Activated CD8-positive, alpha-beta T cell treated with anti-CD3 and anti-CD28 coated beads for 36 hours (primary cell): ENCODE results near the gene SLC12A9. TPM values are rescaled to one million over a fixed set of nuclear protein-coding genes. Genes with fewer than 3 reads are reported as not detected.
A peak's percentile ranks its signal among the peaks of the same experiment; 100 is the strongest.

Source experiments
- ATAC-seq: fragments of 200-7000 bp; cut with Tn5 transposase; one replicate; pipeline ENCODE4 v1.10.0; 2021; ENCODE audit warnings: mild to moderate bottlenecking, moderate library complexity
- CTCF ChIA-PET: fragments of 350-600 bp; sonication (Branson Sonifier 250); formaldehyde crosslinking; loops from one replicate; lab custom pipeline; 2021; ENCODE audit warnings: antibody characterized with exemption; lab: Charles Lee
- POLR2A ChIA-PET: fragments of 350-600 bp; sonication (Branson Sonifier 250); formaldehyde crosslinking; loops from one replicate; lab custom pipeline; 2021; ENCODE audit warnings: antibody characterized with exemption; lab: Charles Lee
- DNase-seq: peaks from one replicate; pipeline ENCODE4 v3.0.0-alpha.2; 2020
- H3K27ac Mint-ChIP-seq: one replicate; pipeline ENCODE4 v1.8.0; 2021; ENCODE audit warnings: mild to moderate bottlenecking, mixed read lengths
- H3K27me3 Mint-ChIP-seq: one replicate; pipeline ENCODE4 v1.8.0; 2021; ENCODE audit warnings: mixed read lengths
- H3K36me3 Mint-ChIP-seq: one replicate; pipeline ENCODE4 v1.8.0; 2021; ENCODE audit warnings: low read depth, mixed read lengths
- H3K4me1 Mint-ChIP-seq: one replicate; pipeline ENCODE4 v1.8.0; 2021; ENCODE audit warnings: low read depth, mixed read lengths
- H3K4me3 Mint-ChIP-seq: one replicate; pipeline ENCODE4 v1.8.0; 2021; ENCODE audit warnings: mild to moderate bottlenecking, moderate library complexity, mixed read lengths
- H3K9me3 Mint-ChIP-seq: one replicate; pipeline ENCODE4 v1.8.0; 2021; ENCODE audit warnings: mixed read lengths
- intact Hi-C: fragments of 100-400 bp; cut with micrococcal nuclease; formaldehyde crosslinking; loops from one replicate; pipeline ENCODE4 v1.10.0; 2022
- total RNA-seq, 2 experiments: library from RNA; stranded (reverse); gene quantifications; one replicate each; pipeline ENCODE4 v1.2.3, GENCODE V29; 2021
- TF ChIP-seq, protein P1 (sequence below): fragments of 200-600 bp; IDR thresholded peaks from one replicate; pipeline ENCODE4 v1.8.0; 2022; ENCODE audit warnings: antibody characterized with exemption, mild to moderate bottlenecking

Gene SLC12A9
- total RNA-seq, 2 experiments from 2014 or later, result 10.2 to 11.3 TPM

DNA sequence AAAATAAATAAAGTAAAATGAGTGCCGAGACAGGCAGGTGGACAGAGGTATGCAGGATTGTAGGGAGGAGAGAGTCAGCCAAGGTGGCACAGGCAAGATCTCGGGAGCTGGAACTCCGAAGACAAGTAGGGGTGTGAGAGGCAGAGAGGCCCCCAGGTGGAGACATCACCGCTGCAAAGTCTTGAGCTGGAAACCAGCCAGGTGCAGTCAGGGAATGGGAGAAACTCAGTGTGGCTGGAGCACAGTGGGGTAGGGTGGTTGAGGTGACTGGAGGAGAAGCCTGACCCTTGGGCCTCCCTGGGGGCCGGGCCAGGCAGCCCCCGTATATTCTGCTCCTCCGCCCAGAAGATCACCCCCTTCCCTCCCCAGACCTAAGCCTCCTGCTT is 29.4 kb upstream of the SLC12A9 start:
- TF ChIP-seq, protein P1, sequence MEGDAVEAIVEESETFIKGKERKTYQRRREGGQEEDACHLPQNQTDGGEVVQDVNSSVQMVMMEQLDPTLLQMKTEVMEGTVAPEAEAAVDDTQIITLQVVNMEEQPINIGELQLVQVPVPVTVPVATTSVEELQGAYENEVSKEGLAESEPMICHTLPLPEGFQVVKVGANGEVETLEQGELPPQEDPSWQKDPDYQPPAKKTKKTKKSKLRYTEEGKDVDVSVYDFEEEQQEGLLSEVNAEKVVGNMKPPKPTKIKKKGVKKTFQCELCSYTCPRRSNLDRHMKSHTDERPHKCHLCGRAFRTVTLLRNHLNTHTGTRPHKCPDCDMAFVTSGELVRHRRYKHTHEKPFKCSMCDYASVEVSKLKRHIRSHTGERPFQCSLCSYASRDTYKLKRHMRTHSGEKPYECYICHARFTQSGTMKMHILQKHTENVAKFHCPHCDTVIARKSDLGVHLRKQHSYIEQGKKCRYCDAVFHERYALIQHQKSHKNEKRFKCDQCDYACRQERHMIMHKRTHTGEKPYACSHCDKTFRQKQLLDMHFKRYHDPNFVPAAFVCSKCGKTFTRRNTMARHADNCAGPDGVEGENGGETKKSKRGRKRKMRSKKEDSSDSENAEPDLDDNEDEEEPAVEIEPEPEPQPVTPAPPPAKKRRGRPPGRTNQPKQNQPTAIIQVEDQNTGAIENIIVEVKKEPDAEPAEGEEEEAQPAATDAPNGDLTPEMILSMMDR, result no peak
- intact Hi-C loops, result no loop called here
- DNase-seq (no peak), ATAC-seq (no peak)
- Mint-ChIP-seq H3K4me3 (no peak overlapping the region), H3K27ac (no peak overlapping the region), H3K9me3 (no peaks in the 10 kb centered on the region), H3K4me1 (peaks cover 14% of the 10 kb centered on the region), H3K27me3 (peaks cover 28% of the 10 kb centered on the region), H3K36me3 (no peaks in the 10 kb centered on the region)
- ChIA-PET CTCF (interaction anchor here (1.7 kb wide), 1 partner anchor 23 kb away, joined by 7 read pairs; no protein-coding TSS in a partner anchor), POLR2A (no interaction called here)

DNA sequence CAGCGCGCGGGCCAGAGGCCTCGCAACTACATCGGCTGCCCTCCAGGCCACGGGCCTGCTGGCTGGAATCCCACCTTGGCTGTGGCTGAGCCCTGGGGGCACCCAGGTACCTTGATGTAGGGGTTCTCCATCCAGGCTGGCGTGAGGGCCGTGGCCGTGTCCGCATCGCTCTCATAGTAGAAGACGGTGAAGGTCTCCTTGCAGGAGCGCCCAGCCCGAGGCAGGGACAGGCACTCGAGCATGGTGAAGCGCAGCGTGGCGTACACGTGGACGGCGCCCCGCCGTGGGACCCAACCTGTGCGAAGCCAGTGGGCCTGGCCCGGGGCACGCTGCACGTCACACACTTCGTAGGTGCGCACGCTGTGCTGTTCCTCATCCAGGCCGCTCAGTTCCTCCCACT is 29.0 kb upstream of the SLC12A9 start:
- DNase-seq, result no peak
- no peak overlapping the region for H3K27ac Mint-ChIP-seq
- H3K4me1 Mint-ChIP-seq, result peaks cover 14% of the 10 kb centered on the region
- no peak for ATAC-seq
- ChIA-PET POLR2A (no interaction called here), CTCF (no interaction called here)
- H3K36me3 Mint-ChIP-seq, result no peaks in the 10 kb centered on the region
- peaks cover 30% of the 10 kb centered on the region for H3K27me3 Mint-ChIP-seq
- H3K4me3 Mint-ChIP-seq, result no peak overlapping the region
- intact Hi-C loops, result no loop called here
- no peaks in the 10 kb centered on the region for H3K9me3 Mint-ChIP-seq
- TF ChIP-seq, protein P1, result no peak

- no peak for DNase-seq
- POLR2A ChIA-PET, result no interaction called here
- intact Hi-C loops, result no loop called here
- TF ChIP-seq, protein P1, result no peak
- no peak overlapping the region for H3K27ac Mint-ChIP-seq
- no peaks in the 10 kb centered on the region for H3K36me3 Mint-ChIP-seq
- H3K4me3 Mint-ChIP-seq, result no peak overlapping the region
- peaks cover 33% of the 10 kb centered on the region for H3K27me3 Mint-ChIP-seq
- no peak for ATAC-seq
- H3K4me1 Mint-ChIP-seq, result peaks cover 17% of the 10 kb centered on the region
- CTCF ChIA-PET, result no interaction called here
- H3K9me3 Mint-ChIP-seq, result no peaks in the 10 kb centered on the region
These were observed 27.9 kb upstream of the SLC12A9 start for GRCh38 chr7:100824499-100825214.

DNA sequence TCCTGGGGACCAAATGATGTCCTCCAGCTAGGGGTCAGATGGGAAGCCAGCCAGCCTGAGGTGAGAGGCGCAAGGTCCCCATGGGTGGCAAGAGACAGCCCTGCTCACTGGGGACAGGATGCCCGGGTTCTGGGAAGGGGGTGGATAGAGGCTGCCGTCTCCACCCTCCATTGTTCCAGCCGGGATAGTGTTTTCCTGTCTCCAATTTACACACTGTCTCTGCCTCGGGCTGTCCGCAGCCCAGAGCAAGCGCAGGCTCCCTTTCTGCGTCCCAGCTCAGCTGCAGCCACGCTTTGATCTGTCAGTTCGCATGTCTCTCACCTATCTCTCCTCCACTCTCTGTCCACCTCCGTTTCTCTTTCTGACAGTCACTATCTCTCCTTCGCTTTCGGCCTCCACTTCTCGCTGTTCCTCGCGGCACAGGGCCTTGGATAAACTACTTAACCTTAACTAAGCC is 27.3 kb upstream of the SLC12A9 start:
- H3K9me3 Mint-ChIP-seq, result no peaks in the 10 kb centered on the region
- no peak for ATAC-seq
- DNase-seq, result no peak
- TF ChIP-seq, protein P1, result no peak
- H3K4me3 Mint-ChIP-seq, result no peak overlapping the region
- peaks cover 33% of the 10 kb centered on the region for H3K27me3 Mint-ChIP-seq
- CTCF ChIA-PET, result interaction anchor here (0.7 kb wide), 1 partner anchor 319 kb away, joined by 3 read pairs; no protein-coding TSS in a partner anchor
- no peak overlapping the region for H3K27ac Mint-ChIP-seq
- POLR2A ChIA-PET, result no interaction called here
- intact Hi-C loops, result no loop called here
- no peaks in the 10 kb centered on the region for H3K36me3 Mint-ChIP-seq
- H3K4me1 Mint-ChIP-seq, result peaks cover 17% of the 10 kb centered on the region

- CTCF ChIA-PET, result interaction anchor here (0.7 kb wide), 1 partner anchor 318 kb away, joined by 3 read pairs; no protein-coding TSS in a partner anchor
- intact Hi-C loops, result no loop called here
- DNase-seq (no peak), ATAC-seq (no peak)
- H3K36me3 Mint-ChIP-seq, result no peaks in the 10 kb centered on the region
- H3K4me1 Mint-ChIP-seq, result peaks cover 17% of the 10 kb centered on the region
- no peaks in the 10 kb centered on the region for H3K9me3 Mint-ChIP-seq
- H3K27ac Mint-ChIP-seq, result no peak overlapping the region
- TF ChIP-seq, protein P1, result no peak
- peak overlapping the region; percentile 42 for H3K4me3 Mint-ChIP-seq
- H3K27me3 Mint-ChIP-seq, result peaks cover 33% of the 10 kb centered on the region
- POLR2A ChIA-PET, result no interaction called here
These were observed 26.6 kb upstream of the SLC12A9 start for GRCh38 chr7:100825751-100826513.
